NCI-H1048 (cell line): ENCODE data around the gene ERAL1.
"Not testable (repeated sequence)": the region's sequence is repeated elsewhere in the genome, so short reads cannot be mapped to it uniquely, and the experiment has no call there.

Experiments used
- DNase-seq: peaks from one replicate; lab custom pipeline; 2025; lab: John Stamatoyannopoulos, UW

ERAL1 gene

DNA sequence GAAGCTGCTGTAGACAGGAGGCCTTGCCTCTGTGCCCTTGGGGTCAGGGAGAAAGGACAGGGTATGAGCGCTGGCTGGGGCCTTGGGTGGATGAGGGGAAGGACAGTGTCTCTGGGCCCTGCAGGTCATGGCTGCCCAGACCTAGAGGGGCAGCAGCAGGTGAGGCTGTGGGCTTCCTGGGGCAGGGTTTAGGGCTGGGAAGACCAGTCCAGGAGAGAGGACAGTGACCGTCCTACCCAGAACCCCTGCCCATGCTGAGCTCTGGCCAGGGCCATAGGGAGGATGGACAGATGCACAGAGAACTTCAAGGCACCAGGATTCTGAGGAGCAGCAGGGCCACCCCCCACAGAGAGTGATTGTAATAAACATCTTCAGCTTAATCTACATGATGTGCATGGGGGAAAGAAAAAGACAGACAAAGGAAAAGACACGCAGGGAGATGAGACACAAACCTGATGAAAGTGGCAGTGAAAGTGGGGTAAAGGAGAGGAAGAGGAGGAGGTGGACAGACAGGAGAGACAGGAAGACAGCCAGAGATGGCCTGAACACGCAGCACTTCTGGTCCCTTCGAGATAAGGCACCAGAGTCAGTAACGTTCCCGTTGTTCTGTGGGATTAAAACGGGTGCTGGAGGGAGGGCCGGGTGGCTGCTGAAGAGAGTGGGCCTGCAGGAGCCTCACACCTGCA, 25.2 kb downstream of the ERAL1 start:
- DNase-seq, result no peak

DNA sequence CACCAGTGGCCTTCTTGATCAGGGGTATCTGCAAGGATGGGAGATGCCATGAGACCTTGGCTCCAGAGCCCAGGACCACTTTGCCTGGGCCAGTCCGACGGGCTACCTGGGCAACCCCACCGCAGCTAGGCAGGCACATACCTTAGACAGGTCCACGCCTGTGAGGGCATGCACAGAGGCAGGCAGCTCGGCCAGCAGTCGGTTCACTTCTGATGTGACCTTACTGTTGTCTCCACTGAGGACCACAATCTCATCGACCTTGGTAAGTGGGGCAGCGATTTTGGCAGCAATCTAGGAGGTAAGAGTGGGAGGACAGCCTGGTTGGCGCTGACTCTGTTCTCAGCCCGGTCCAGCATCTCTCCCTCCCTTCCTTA, 25.7 kb downstream of the ERAL1 start:
- no peak for DNase-seq

DNA sequence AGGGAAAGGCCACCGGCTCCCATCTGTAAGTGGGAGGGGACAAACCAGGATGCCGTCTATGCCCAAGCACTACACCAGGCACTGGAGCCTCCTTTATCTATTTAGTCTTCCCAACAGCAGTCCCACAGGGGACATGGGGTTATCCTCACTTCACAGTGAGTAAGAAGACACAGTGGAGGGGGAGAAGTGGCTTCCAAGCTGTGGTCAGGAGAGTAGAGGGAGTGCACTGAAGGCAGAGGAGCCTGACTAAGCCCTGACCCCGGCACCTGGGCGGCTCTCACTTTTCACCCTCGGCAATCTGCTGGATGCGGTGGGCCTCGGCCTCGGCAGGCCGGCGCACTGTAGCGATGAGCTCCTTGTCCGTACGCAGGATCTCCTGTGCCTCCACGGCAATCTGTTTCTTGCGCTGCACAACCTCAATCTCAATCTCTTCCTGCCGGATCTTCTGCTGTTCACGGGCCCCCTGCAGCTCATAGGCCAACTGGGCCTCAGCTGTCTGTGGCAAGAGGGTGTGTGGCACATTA, 26.8 kb downstream of the ERAL1 start:
- DNase-seq, result no peak

- DNase-seq, result no peak
These were observed 27.5 kb downstream of the ERAL1 start for GRCh38 chr17:28882154-28882895.

DNA sequence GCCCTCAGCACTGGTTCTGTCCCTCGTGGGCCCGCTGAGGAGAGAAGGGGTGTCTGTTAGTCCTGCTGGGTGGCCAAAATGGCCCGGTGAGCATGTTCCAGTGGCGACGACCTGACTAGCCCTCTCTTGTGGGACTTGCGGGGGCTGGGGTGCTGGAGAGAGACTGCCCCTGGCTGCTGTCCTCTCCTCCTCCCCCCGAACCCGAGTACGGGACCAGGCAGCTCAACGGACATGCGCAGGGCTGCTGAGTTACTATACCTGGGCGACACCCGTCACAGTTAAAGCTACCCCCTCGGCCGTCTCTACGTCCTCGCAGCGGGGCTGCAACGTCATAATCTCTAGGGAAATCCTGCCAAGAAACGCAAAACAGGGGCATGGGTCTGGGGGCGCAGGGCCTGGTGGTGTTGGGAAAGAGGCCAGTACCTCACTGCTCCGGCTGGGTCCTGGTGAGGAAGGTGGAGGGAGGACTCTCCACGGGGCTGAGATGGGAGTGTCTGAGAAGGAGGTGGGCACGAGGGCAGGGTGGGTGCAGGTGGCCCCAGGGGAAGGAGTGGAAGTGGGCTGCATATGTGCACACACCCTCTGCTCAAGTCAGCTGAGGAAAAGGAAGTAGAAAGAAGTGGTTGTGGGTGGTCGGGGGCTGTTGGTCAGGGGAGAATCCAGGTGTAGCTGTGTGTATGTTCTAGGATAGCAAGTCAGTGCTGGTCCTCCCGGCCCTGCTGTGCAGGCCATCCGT, 29.3 kb downstream of the ERAL1 start:
- no peak for DNase-seq

GRCh38 chr17:28885363-28885762, 30.5 kb downstream of the ERAL1 start:
- DNase-seq, result no peak

DNA sequence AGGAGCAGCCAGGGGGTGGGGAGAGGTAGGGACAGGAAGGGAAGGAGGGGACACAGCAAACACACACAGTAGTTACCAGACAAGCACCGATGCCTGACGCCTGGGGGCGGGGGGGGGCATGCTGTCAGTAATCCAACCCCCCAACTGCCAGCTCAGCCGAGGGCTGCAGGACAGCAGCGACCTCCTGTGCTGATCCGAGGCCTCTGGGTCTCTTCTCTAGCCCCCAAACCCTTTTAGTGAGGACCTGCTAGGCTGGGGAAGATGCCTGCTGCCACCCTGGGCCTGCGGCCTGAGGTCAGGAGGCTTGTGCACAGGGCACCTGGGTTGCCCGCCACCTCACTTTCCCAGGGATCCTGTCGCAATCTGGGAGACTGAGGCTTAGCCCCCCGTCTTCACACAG, 31.1 kb downstream of the ERAL1 start:
- DNase-seq, result no peak

DNA sequence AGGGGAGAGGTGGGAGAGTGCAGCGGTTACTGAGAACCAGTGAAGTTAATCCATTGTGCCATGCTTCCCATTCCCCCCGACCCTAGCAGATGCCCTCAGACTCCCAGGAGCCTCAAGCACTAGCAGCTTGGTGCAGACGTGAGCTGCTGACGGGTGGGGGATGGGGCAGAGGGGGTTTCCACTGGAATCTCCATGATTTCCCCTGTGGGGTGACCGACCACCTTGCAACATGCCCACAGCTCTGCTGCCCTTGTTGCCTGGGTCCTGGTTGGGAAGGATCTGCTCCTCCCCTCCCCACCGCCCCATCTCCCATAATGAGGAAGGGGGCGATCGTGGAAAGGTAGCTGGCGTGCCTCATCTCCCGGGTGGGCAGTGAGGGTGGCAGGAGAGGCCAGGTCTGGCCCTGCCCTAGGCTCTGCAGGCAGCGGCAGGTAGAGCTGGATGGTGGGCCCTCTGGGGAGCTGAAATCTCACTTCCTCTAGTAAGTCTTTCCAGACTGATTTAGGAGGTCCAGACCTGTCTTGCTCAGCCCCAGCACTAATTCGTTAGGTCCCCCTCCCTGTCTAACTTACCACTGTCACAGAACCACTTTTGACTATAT, 33.2 kb downstream of the ERAL1 start:
- DNase-seq, result no peak

- DNase-seq, result no peak
These were observed 34.0 kb downstream of the ERAL1 start for GRCh38 chr17:28888832-28889231.

DNA sequence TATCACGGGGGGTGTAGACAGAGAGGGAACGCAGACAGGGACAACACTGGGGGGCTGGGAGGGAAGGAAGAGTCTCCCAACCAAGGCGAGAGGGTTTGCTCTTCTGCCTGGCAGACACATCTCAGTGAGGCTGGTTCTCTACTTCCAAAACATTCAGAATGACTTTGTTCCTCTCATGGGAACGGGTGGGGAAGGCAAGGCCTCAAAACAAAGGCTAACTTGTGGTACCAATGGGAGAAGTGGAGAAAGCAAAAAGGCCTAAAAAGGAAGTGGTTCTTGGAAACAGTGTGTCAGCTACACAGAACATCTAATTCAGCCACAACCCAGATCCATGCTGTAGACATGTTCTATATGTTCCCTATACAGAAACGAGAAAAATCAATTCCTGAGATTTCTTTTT, 35.2 kb downstream of the ERAL1 start:
- DNase-seq, result no peak

GRCh38 chr17:28891201-28891600, 36.4 kb downstream of the ERAL1 start:
- no peak for DNase-seq

- DNase-seq, result no peak
These were observed 37.2 kb downstream of the ERAL1 start for GRCh38 chr17:28892024-28892423.

- DNase-seq, result not testable (repeated sequence)
These were observed 38.7 kb downstream of the ERAL1 start for GRCh38 chr17:28893248-28894183.

- DNase-seq, result no peak
These were observed 41.1 kb downstream of the ERAL1 start for GRCh38 chr17:28895794-28896447.

- no peak for DNase-seq
These were observed 41.7 kb downstream of the ERAL1 start for GRCh38 chr17:28896491-28896883.

GRCh38 chr17:28896884-28897768, 42.3 kb downstream of the ERAL1 start, which contains the start of gene FLOT2:
Gene FLOT2, minus strand, starts transcription at chr17:28897733. Its CDS starts 159 bp downstream, at chr17:28897574.
- peak; percentile 62 for DNase-seq

GRCh38 chr17:28897769-28898526, 43.1 kb downstream of the ERAL1 start:
- DNase-seq, result no peak

- no peak for DNase-seq
These were observed 43.7 kb downstream of the ERAL1 start for GRCh38 chr17:28898527-28898955.
